Measurements from ENCODE around the gene RPS24.

Gene RPS24

DNA sequence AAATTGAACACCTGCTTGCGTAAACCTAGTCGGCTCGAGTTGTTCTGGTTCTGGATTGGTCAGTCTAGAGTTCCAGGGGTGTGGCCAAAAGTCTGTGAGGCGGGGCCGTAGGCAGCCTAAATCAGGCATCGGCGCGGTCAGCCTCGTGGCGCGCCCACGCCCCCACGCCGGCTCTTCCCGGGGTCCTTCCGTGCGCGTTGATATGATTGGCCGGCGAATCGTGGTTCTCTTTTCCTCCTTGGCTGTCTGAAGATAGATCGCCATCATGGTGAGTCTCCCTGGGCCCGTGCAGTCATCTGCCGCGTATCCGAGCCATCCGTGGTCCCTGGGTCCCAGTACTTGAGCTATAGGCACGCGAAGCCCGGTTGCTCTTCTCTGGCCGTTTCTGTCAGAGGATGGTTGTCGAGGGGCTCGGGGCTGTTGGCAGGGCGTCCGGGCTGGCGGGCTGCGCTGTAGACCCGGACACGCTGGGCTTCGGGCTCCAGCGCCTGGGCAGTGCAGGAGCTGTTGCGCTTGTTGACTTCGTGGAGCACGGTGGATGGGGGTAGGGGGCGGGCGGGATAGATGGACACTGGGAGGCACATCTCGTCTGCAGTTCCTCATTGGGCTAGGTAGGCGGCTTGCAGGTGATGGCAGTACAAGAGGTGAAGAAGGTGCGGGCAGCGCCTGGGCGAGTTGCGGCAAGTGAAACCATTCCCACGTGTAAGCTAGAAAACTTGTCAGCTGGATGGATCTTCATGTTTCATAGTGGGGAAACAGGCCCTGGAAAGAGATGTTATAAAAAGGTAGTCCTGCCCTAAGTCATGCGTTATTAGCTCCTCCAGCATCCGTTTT lies at the start of gene RPS24:
Gene RPS24 (plus strand): TSS at position 227 of the 834 bp plus-strand sequence. CDS start 39 bp downstream, at position 266.
- H3F3A ChIP-seq (ENCODE audit: insufficient read depth) = peaks cover 29% of the 10 kb centered on the region

DNA sequence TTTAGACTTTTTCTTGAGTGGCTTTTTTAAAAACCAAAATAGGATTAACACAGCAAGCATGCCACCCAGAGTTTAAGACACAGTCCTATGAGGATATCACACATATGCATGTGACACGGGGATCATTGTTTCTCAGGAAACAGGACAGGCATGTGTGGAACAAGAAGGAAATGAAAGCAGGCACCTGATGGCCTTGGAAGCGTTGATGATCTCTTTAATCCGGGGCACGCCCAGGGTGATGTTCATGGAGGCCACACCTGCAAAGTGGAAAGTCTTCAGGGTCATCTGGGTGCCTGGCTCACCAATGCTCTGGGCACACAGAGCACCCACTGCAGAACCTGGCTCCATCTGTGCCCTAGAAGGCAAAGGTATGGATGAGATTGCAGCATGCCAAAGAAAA lies 48.7 kb upstream of the RPS24 start:
- no peaks in the 10 kb centered on the region for H3K9me2 ChIP-seq (replicated peaks; ENCODE audit: insufficient read depth, low read length)
- no peak overlapping the region for H3K4me2 ChIP-seq (ENCODE audit: low read depth, low read length, poor library complexity, severe bottlenecking)
- no peak overlapping the region for H3K4me3 ChIP-seq (ENCODE audit: insufficient read depth, low read length, poor library complexity, severe bottlenecking)
- no peaks in the 10 kb centered on the region for H3K79me2 ChIP-seq (ENCODE audit: insufficient read depth, low read length)
- peaks cover 16% of the 10 kb centered on the region; the same call in 1 of the 2 replicates for H3K36me3 ChIP-seq (ENCODE audit: low read length)
- H3K27me3 ChIP-seq (ENCODE audit: low read length) = no peaks in the 10 kb centered on the region
- TF ChIP-seq, protein P1, sequence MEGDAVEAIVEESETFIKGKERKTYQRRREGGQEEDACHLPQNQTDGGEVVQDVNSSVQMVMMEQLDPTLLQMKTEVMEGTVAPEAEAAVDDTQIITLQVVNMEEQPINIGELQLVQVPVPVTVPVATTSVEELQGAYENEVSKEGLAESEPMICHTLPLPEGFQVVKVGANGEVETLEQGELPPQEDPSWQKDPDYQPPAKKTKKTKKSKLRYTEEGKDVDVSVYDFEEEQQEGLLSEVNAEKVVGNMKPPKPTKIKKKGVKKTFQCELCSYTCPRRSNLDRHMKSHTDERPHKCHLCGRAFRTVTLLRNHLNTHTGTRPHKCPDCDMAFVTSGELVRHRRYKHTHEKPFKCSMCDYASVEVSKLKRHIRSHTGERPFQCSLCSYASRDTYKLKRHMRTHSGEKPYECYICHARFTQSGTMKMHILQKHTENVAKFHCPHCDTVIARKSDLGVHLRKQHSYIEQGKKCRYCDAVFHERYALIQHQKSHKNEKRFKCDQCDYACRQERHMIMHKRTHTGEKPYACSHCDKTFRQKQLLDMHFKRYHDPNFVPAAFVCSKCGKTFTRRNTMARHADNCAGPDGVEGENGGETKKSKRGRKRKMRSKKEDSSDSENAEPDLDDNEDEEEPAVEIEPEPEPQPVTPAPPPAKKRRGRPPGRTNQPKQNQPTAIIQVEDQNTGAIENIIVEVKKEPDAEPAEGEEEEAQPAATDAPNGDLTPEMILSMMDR (IDR thresholded peaks at IDR 0.05; ENCODE audit: insufficient read depth, low read length, poor library complexity, severe bottlenecking) = no peak
- no peak for TF ChIP-seq EZH2phosphoT487 (conservative IDR thresholded peaks at IDR 0.05; ENCODE audit: low read length)
- H3K27ac ChIP-seq (ENCODE audit: low read depth, low read length) = no peak overlapping the region
- H2AFZ ChIP-seq (ENCODE audit: low read depth, low read length, severe bottlenecking) = no peak overlapping the region
- H3K9me3 ChIP-seq (ENCODE audit: insufficient read depth, low read length) = no peaks in the 10 kb centered on the region
- no peak overlapping the region for H3K9ac ChIP-seq (ENCODE audit: low read length)
- H3F3A ChIP-seq (ENCODE audit: insufficient read depth) = no peaks in the 10 kb centered on the region
- no peaks in the 10 kb centered on the region for H4K20me1 ChIP-seq (ENCODE audit: low read depth, low read length)

More for the DNA sequence above, at the start of gene RPS24:
- Histone ChIP-seq H3K9me2 (replicated peaks; ENCODE audit: insufficient read depth, low read length) (no peaks in the 10 kb centered on the region), H3K36me3 (ENCODE audit: low read length) (peaks cover 37% of the 10 kb centered on the region), H3K9ac (ENCODE audit: low read length) (peak within 1 kb of the TSS; percentile 88), H3K4me2 (ENCODE audit: low read depth, low read length, poor library complexity, severe bottlenecking) (peak within 1 kb of the TSS; percentile 90), H4K20me1 (ENCODE audit: low read depth, low read length) (peaks cover 40% of the 10 kb centered on the region), H3K27ac (ENCODE audit: low read depth, low read length) (peak within 1 kb of the TSS; percentile 67), H3K27me3 (ENCODE audit: low read length) (no peaks in the 10 kb centered on the region), H2AFZ (ENCODE audit: low read depth, low read length, severe bottlenecking) (peak within 1 kb of the TSS; percentile 82), H3K9me3 (ENCODE audit: insufficient read depth, low read length) (no peaks in the 10 kb centered on the region), H3K79me2 (ENCODE audit: insufficient read depth, low read length) (peaks cover 54% of the 10 kb centered on the region), H3K4me3 (ENCODE audit: insufficient read depth, low read length, poor library complexity, severe bottlenecking) (peak within 1 kb of the TSS; percentile 98)
- TF ChIP-seq EZH2phosphoT487 (conservative IDR thresholded peaks at IDR 0.05; ENCODE audit: low read length) = no peak
- TF ChIP-seq, protein P1 (IDR thresholded peaks at IDR 0.05; ENCODE audit: insufficient read depth, low read length, poor library complexity, severe bottlenecking) = no peak

DNA sequence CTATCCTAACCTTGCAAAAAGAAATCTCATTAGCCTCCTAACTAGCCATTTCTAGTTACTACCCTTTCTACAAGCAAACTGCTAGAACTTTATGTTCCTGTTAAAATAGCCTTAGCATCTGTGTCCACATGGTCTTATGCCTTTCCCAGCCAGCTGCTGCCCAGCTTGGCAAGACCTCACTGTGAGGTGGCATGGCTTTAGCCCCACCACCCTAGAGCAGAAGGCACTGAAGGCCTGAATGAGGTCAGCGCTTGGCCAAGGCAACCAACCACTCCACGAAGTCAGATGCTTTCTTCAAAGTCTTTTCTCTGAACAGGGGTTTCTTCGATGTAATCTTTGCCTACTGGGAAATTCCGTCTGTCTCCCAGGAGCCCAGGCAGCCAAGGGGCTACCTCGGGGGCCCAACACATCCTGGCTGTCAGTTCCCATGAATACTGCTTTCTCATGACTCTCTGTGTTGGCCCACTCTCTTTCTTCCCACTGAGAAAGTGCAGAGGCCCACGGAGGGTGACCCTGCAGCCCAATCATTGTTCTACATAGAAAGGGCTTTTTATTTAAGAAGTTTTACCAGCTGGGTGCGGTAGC lies 45.9 kb upstream of the RPS24 start:
- H3F3A ChIP-seq (ENCODE audit: insufficient read depth) = no peaks in the 10 kb centered on the region
- H3K9me3 ChIP-seq (ENCODE audit: insufficient read depth, low read length) = no peaks in the 10 kb centered on the region
- no peak overlapping the region for H3K4me3 ChIP-seq (ENCODE audit: insufficient read depth, low read length, poor library complexity, severe bottlenecking)
- H3K9me2 ChIP-seq (replicated peaks; ENCODE audit: insufficient read depth, low read length) = no peaks in the 10 kb centered on the region
- H3K36me3 ChIP-seq (ENCODE audit: low read length) = peaks cover 11% of the 10 kb centered on the region; the same call in 1 of the 2 replicates
- H3K27ac ChIP-seq (ENCODE audit: low read depth, low read length) = no peak overlapping the region
- H3K27me3 ChIP-seq (ENCODE audit: low read length) = no peaks in the 10 kb centered on the region
- no peak overlapping the region for H3K9ac ChIP-seq (ENCODE audit: low read length)
- no peak overlapping the region for H3K4me2 ChIP-seq (ENCODE audit: low read depth, low read length, poor library complexity, severe bottlenecking)
- no peak overlapping the region for H2AFZ ChIP-seq (ENCODE audit: low read depth, low read length, severe bottlenecking)
- H3K79me2 ChIP-seq (ENCODE audit: insufficient read depth, low read length) = no peaks in the 10 kb centered on the region
- no peaks in the 10 kb centered on the region for H4K20me1 ChIP-seq (ENCODE audit: low read depth, low read length)
- no peak for TF ChIP-seq EZH2phosphoT487 (conservative IDR thresholded peaks at IDR 0.05; ENCODE audit: low read length)
- TF ChIP-seq, protein P1 (IDR thresholded peaks at IDR 0.05; ENCODE audit: insufficient read depth, low read length, poor library complexity, severe bottlenecking) = no peak
